BLaER1 treated with 17β-estradiol and CSF1 and Interleukin-3, amounts not matched to agents 10 nM and 100 nM (cell line): ENCODE data around the gene DDX23.
"Not testable (repeated sequence)": the region's sequence is repeated elsewhere in the genome, so short reads cannot be mapped to it uniquely, and the experiment has no call there.

ENCODE experiments used
- H3K27ac ChIP-seq, 11 experiments: shearing (Covaris generic); formaldehyde crosslinking; 2 replicates each; pipeline ENCODE4 v1.8.1; 2022
- H3K27me3 ChIP-seq, 11 experiments: shearing (Covaris generic); formaldehyde crosslinking; 2 replicates each; pipeline ENCODE4 v1.8.1; 2022
- H3K36me3 ChIP-seq, 11 experiments: shearing (Covaris generic); formaldehyde crosslinking; 2 replicates each; pipeline ENCODE4 v1.8.1; 2022
- H3K4me1 ChIP-seq, 10 experiments: shearing (Covaris generic); formaldehyde crosslinking; 2 replicates each; pipeline ENCODE4 v1.8.1; 2022
- H3K4me2 ChIP-seq, 11 experiments: shearing (Covaris generic); formaldehyde crosslinking; 2 replicates each; pipeline ENCODE4 v1.8.1; 2022
- H3K4me3 ChIP-seq, 10 experiments: shearing (Covaris generic); formaldehyde crosslinking; 2 replicates each; pipeline ENCODE4 v1.8.1; 2022
- H3K9ac ChIP-seq, 11 experiments: shearing (Covaris generic); formaldehyde crosslinking; 2 replicates each; pipeline ENCODE4 v1.8.1; 2022
- H3K9me3 ChIP-seq, 11 experiments: shearing (Covaris generic); formaldehyde crosslinking; replicated peaks in 1 of 11; 2 replicates each; pipeline ENCODE4 v1.8.1; 2022
- H4K20me1 ChIP-seq, 11 experiments: shearing (Covaris generic); formaldehyde crosslinking; 2 replicates each; pipeline ENCODE4 v1.8.1; 2022
- Cebpa-rat ChIP-seq, 11 experiments: shearing (Covaris generic); IDR thresholded peaks; 2 replicates each; pipeline ENCODE4 v1.8.1; 2022

The DDX23 gene

GRCh38 chr12:48866052-48866711 is 14.2 kb upstream of the DDX23 start:
- Histone ChIP-seq H3K27me3 (peaks cover 17 to 38% (median 32%) of the 10 kb centered on the region in 11 experiments), H3K27ac (peak overlapping the region in 4 of 11 experiments; percentile 3 to 48 (median 22); a peak in 3 of 22 replicates), H4K20me1 (peaks cover 0 to 12% (median 0%) of the 10 kb centered on the region in 11 experiments; a peak in 2 of 22 replicates), H3K36me3 (0 out of 22 replicates have a peak, but pooled peaks cover 0 to 2% (median 0%) of the 10 kb centered on the region in 11 experiments), H3K4me3 (peak overlapping the region; percentile 55 to 71 (median 64); a peak in 17 of 20 replicates), H3K4me1 (peaks cover 17 to 36% (median 26%) of the 10 kb centered on the region in 10 experiments), H3K9me3 (no peaks in the 10 kb centered on the region), H3K9ac (peak overlapping the region in 5 of 11 experiments; percentile 58 to 64 (median 60); a peak in 5 of 22 replicates), H3K4me2 (peak overlapping the region; percentile 80 to 97 (median 93))
- no peak for TF ChIP-seq Cebpa-rat (IDR thresholded peaks at IDR 0.05)

DNA sequence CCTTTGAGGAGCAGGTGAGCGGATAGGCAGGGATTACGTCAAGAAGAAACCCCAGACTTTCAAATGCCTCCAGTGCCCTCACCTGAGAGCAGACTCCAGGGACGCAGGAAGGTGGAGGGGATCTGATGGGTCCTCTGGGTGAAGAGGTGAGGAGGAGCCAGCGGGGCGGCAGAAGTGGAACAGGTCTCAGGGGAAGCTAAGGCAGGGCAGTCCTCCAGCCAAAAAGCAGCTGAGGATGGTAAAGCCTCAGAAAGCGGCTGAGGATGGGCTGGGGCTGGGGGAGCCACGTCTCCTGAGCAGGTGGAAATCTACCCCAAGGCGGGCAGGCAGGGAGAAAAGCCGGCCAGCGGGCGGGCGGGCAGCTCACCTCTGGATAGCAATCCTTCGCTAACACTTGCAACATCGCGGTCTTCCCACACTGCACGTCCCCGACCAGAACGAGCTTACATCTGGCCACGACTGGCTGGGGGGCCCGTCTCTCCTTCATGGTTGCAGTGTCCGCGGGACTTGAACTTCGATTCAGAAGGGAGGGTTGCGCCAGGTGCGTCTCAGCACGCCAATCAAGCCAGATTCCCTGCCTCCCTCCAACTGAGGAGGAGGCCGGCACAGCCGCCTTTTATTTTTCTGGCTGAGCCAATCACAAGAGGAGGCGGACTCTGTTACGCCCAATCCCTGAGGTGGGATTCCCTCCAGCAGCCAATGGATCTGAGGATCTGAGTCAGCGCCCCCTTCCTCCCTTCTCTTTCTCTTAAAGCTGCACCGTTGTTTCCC is 13.5 kb upstream of the DDX23 start, which contains the start of gene RND1:
TSS of gene RND1 (minus strand) at position 590 of the 771 bp plus-strand sequence. CDS start at position 487, 103 bp downstream.
- peak within 1 kb of the TSS; percentile 55 to 71 (median 64) for H3K4me3 ChIP-seq
- peaks cover 0 to 5% (median 0%) of the 10 kb centered on the region in 11 experiments; a peak in 3 of 22 replicates for H3K36me3 ChIP-seq
- peak within 1 kb of the TSS; percentile 80 to 97 (median 93) for H3K4me2 ChIP-seq
- H3K4me1 ChIP-seq: peaks cover 17 to 41% (median 30%) of the 10 kb centered on the region in 10 experiments
- no peaks in the 10 kb centered on the region for H3K9me3 ChIP-seq
- H3K27me3 ChIP-seq: peaks cover 17 to 38% (median 32%) of the 10 kb centered on the region in 11 experiments
- no peak for TF ChIP-seq Cebpa-rat (IDR thresholded peaks at IDR 0.05)
- peak within 1 kb of the TSS in 6 of 11 experiments; percentile 1 to 48 (median 24); a peak in 4 of 22 replicates for H3K27ac ChIP-seq
- peaks cover 0 to 12% (median 0%) of the 10 kb centered on the region in 11 experiments; a peak in 2 of 22 replicates for H4K20me1 ChIP-seq
- peak within 1 kb of the TSS; percentile 47 to 69 (median 64); a peak in 20 of 22 replicates for H3K9ac ChIP-seq

DNA sequence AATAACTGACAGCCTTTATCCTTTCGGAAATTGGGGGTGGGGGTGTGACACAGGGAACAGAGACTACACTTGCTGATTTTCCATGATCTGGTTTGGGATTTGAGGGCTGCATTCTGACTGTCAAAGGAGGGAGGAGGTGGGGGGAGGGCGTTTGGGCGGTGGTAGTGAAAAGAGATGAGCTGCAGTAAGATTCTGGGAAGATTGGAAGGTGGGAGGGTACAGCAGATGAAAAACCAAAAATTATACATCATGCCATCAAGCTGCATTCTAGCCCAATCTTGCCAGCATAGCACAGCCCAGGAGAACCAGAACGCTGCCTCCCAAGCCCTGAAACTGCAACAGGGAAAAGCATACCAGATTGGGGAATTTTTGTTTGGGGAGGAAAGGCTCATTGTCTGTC is 11.3 kb upstream of the DDX23 start:
- H3K36me3 ChIP-seq: peaks cover 0 to 9% (median 0%) of the 10 kb centered on the region in 11 experiments; a peak in 3 of 22 replicates
- H3K27ac ChIP-seq: no peak overlapping the region
- H3K4me2 ChIP-seq: 0 out of 22 replicates have a peak overlapping the region, but pooled peaks of 1 of the 11 experiments have one; percentile 33
- peaks cover 17 to 38% (median 32%) of the 10 kb centered on the region in 11 experiments for H3K27me3 ChIP-seq
- no peak overlapping the region for H3K4me3 ChIP-seq
- H3K9ac ChIP-seq: no peak overlapping the region
- H3K9me3 ChIP-seq: no peaks in the 10 kb centered on the region
- peaks cover 17 to 41% (median 30%) of the 10 kb centered on the region in 10 experiments for H3K4me1 ChIP-seq
- TF ChIP-seq Cebpa-rat (IDR thresholded peaks at IDR 0.05): no peak
- peaks cover 0 to 12% (median 0%) of the 10 kb centered on the region in 11 experiments; a peak in 2 of 22 replicates for H4K20me1 ChIP-seq

DNA sequence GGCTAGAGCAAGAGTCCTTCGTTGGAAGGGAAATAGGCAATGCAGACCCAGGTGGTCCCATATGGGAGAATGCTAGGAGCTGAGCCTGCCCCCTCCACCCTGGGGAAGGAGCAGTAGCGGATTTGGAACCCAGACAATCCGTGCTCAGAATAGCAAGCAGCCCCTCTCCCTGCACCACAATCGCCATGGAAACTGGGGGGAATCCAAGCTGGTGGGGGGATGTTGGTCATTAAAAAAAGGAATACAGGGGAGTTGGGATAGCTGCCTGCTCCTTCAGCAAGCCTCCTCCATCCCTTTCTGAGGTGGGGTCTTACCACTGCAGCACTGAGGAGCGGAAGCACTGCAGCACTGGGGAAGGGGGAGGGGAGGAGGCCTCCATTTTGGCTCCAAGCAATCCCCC is 10.8 kb upstream of the DDX23 start:
- Histone ChIP-seq H3K9ac (no peak overlapping the region), H3K4me3 (no peak overlapping the region), H3K4me1 (peaks cover 21 to 41% (median 34%) of the 10 kb centered on the region in 10 experiments), H4K20me1 (peaks cover 0 to 12% (median 0%) of the 10 kb centered on the region in 11 experiments; a peak in 2 of 22 replicates), H3K9me3 (no peaks in the 10 kb centered on the region), H3K27me3 (peaks cover 17 to 38% (median 32%) of the 10 kb centered on the region in 11 experiments), H3K4me2 (0 out of 22 replicates have a peak overlapping the region, but pooled peaks of 1 of the 11 experiments have one; percentile 33), H3K36me3 (peaks cover 0 to 9% (median 0%) of the 10 kb centered on the region in 11 experiments; a peak in 3 of 22 replicates), H3K27ac (no peak overlapping the region)
- no peak for TF ChIP-seq Cebpa-rat (IDR thresholded peaks at IDR 0.05)

DNA sequence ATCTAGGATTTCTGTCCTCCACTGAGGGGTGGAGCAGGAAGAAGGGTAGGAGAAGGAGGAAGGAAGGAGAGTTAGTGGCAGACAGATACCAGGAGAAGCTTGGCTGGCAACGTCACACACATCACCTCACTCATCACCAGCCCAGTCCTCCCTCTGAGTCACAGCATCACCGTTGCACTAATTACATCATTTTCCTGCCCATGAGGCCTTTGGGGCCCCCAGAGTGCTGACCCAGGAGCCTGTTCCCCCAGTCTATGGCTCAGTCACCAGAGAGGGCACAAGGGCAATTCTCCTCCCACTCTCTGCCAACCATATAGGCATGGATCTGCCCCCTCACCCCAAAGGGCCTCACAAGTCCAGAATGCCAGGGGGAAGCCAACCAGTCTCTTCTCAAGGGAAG is 9.1 kb upstream of the DDX23 start:
- TF ChIP-seq Cebpa-rat (IDR thresholded peaks at IDR 0.05): no peak
- Histone ChIP-seq H3K36me3 (peaks cover 0 to 9% (median 0%) of the 10 kb centered on the region in 11 experiments; a peak in 3 of 22 replicates), H3K27me3 (peaks cover 17 to 36% (median 32%) of the 10 kb centered on the region in 11 experiments)

GRCh38 chr12:48860236-48860635 is 8.3 kb upstream of the DDX23 start:
- not testable (repeated sequence) for H3K36me3 ChIP-seq, H3K4me2 ChIP-seq, H3K4me3 ChIP-seq, H3K9ac ChIP-seq, H3K27ac ChIP-seq, H3K9me3 ChIP-seq
- Histone ChIP-seq H4K20me1 (peaks cover 0 to 10% (median 0%) of the 10 kb centered on the region in 11 experiments; a peak in 2 of 22 replicates), H3K27me3 (peaks cover 16 to 31% (median 27%) of the 10 kb centered on the region in 11 experiments), H3K4me1 (peaks cover 19 to 36% (median 30%) of the 10 kb centered on the region in 10 experiments)

More for the DNA sequence above, 9.1 kb upstream of the DDX23 start:
- Histone ChIP-seq H3K9me3 (no peaks in the 10 kb centered on the region), H3K4me3 (no peak overlapping the region), H3K4me2 (peak overlapping the region in 5 of 11 experiments; percentile 16 to 67 (median 58); a peak in 8 of 22 replicates), H3K9ac (no peak overlapping the region), H3K4me1 (peaks cover 25 to 44% (median 38%) of the 10 kb centered on the region in 10 experiments), H3K27ac (no peak overlapping the region), H4K20me1 (peaks cover 0 to 12% (median 0%) of the 10 kb centered on the region in 11 experiments; a peak in 2 of 22 replicates)

GRCh38 chr12:48859607-48860006 is 7.6 kb upstream of the DDX23 start:
- TF ChIP-seq Cebpa-rat (IDR thresholded peaks at IDR 0.05): no peak
- Histone ChIP-seq H3K27ac (no peak overlapping the region), H4K20me1 (peaks cover 0 to 4% (median 0%) of the 10 kb centered on the region in 11 experiments; a peak in 2 of 22 replicates), H3K4me3 (no peak overlapping the region), H3K9me3 (no peaks in the 10 kb centered on the region), H3K27me3 (peaks cover 10 to 24% (median 21%) of the 10 kb centered on the region in 11 experiments), H3K4me1 (peaks cover 13 to 30% (median 24%) of the 10 kb centered on the region in 10 experiments), H3K4me2 (no peak overlapping the region), H3K36me3 (peaks cover 0 to 9% (median 0%) of the 10 kb centered on the region in 11 experiments; a peak in 3 of 22 replicates), H3K9ac (no peak overlapping the region)

DNA sequence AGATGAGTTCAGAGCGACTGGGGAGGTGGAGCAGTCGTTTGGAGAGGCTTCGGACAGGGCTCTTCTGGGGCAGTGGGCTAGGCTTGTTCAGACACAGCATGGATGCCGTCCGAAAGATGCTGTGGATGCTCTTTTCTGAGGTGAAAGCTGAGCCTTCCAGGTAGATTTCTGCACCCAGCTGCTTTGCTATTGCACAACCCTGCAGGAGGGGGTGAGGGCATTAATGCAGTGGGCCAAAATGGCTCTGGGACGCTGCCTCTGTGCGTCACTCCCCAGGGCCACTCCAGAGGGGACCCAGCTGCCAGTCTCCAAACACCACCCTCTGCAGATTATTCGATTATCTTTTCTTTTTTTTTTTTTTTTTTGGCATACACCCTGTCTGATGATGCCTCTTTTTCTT is 6.1 kb upstream of the DDX23 start:
- peak in 2 of 11 experiments; percentile 21 to 25; a peak in 1 of 22 replicates for TF ChIP-seq Cebpa-rat (IDR thresholded peaks at IDR 0.05)
- H3K4me3 ChIP-seq: no peak overlapping the region
- H3K27ac ChIP-seq: no peak overlapping the region
- H3K36me3 ChIP-seq: peaks cover 0 to 9% (median 0%) of the 10 kb centered on the region in 11 experiments; a peak in 3 of 22 replicates
- no peak overlapping the region; a peak in 1 of 22 replicates for H3K9ac ChIP-seq
- no peaks in the 10 kb centered on the region for H4K20me1 ChIP-seq
- H3K4me2 ChIP-seq: peak overlapping the region in 9 of 11 experiments; percentile 43 to 75 (median 65); a peak in 17 of 22 replicates
- H3K4me1 ChIP-seq: peaks cover 12 to 23% (median 16%) of the 10 kb centered on the region in 10 experiments
- H3K27me3 ChIP-seq: peaks cover 0 to 9% (median 5%) of the 10 kb centered on the region in 11 experiments; a peak in 15 of 22 replicates
- H3K9me3 ChIP-seq: no peaks in the 10 kb centered on the region
